ENCODE results near the gene MSRB3.
A peak's percentile ranks its signal among the peaks of the same experiment; 100 is the strongest.
"Not testable (repeated sequence)": the region's sequence is repeated elsewhere in the genome, so short reads cannot be mapped to it uniquely, and the experiment has no call there.

MSRB3 gene

DNA sequence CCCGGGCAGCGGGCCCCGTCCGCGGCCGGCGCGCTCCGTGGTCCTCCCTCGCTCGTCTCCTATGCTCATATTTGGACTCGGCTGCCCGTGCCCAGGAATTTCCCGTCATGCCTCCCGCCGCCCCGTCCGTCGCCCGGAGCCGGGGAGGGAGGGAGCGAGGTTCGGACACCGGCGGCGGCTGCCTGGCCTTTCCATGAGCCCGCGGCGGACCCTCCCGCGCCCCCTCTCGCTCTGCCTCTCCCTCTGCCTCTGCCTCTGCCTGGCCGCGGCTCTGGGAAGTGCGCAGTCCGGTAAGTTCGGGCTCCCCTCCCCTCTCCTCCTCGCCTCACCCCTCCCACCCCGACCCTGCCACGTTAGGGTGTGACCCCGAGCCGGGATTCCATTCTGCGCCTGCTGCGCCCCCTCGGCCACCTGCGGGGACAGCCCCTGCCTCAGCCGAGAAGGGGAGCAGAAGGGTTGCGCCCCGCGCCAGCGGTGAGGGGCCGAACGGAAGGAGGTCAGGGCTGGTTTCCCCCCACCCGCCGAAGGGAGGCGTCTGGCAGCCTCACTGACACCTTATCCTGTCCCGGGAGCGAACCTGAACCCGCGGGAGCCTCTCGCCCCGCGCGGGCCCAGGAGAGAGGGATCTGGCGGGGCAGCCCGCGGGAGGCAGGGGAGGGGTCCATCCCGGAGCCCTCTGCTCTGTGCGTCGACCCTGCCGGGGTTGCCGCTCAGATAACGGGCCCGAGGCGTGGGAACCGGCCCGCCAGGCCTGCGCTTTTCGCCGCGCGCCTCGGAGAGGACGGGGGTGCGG lies at the start of gene MSRB3:
Gene MSRB3 (plus strand): TSS at position 108 of the 793 bp plus-strand sequence. CDS start 29,897 bp downstream, outside the sequence.
- peak; percentile 22 for DNase-seq (ENCODE audit: low read depth)

DNA sequence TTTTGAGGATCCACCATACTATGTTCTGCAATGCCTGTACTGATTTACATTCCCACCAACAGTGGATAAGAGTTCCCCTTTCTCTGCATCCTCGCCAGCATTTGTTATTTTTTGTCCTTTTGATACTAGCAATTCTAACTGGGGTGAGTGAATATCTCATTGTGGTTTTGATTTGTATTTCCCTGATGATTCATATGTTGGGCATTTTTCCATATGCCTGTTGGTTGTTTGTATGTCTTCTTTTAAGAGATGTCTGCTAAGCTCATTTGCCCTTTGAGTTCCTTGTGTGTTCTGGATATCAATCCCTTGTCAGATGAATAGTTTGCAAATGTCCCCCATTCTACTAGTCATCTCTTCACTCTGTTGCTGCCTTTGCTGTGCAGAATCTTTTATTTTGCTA lies 49.0 kb upstream of the MSRB3 start:
- DNase-seq (ENCODE audit: low read depth): peak; percentile 58

GRCh38 chr12:65232476-65233077 lies 45.9 kb upstream of the MSRB3 start:
- peak; percentile 14 for DNase-seq (ENCODE audit: low read depth)

- DNase-seq (ENCODE audit: low read depth): no peak
Observed at GRCh38 chr12:65237153-65237552, 41.3 kb upstream of the MSRB3 start.

DNA sequence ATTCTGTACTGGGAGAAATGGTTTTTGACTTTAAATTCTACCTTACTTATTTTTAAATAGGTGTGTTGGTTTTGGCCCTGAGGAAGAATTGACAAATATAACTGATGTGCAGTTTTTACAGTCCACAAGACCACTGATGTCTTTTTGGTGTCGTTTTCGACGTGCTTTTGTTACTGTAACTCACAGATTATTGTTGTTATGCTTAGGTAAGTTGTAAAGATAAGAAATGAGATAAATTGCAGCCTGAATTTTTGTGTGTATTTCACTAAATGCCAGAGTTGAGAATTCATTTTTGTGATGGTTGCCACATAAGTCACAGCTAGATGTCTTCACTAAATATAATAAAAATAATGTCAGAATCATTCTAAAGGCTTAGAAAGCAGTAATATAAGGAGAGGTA lies 39.9 kb upstream of the MSRB3 start:
- no peak for DNase-seq (ENCODE audit: low read depth)

GRCh38 chr12:65248656-65249633 lies 29.5 kb upstream of the MSRB3 start:
- no peak for DNase-seq (ENCODE audit: low read depth)

- no peak for DNase-seq (ENCODE audit: low read depth)
Observed at GRCh38 chr12:65252515-65252914, 26.0 kb upstream of the MSRB3 start.

GRCh38 chr12:65257986-65258385 lies 20.5 kb upstream of the MSRB3 start:
- DNase-seq (ENCODE audit: low read depth): no peak

DNA sequence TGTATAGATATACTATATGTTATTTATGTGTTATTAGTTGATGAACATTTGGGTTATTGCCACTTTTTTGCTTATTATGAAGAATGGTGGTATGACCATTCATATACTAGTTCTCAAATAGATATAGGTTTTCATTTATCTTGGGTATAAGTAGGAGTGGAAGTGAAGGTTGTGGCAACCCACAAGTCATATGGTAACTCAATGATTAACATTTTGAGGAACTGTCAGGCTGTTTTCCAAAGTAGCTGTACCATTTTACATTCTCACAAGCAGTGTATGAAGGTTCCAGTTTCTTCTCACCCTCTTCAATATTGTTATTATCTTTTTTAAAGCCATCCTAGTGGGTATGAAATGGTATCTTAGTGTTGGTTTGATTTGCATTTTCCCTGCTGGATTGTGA lies 19.0 kb upstream of the MSRB3 start:
- no peak for DNase-seq (ENCODE audit: low read depth)

DNA sequence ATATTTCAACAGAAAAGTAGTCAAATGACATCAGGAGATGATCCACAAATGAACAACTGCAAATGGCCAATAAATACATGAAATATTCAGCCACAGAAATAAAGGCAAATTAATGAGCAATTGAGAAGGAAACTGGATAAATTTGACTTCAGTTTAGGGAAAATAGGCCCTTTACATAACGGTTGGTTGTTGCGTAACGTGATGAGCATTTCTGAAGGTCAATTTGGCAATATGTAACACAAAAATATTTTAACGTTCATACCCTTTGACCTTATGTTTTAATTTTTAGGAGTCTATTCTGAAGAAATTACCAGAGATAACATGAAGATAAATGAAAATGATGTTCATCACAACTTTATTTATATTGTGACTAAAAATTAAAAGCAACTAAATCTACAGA lies 14.7 kb upstream of the MSRB3 start:
- DNase-seq (ENCODE audit: low read depth): no peak

DNA sequence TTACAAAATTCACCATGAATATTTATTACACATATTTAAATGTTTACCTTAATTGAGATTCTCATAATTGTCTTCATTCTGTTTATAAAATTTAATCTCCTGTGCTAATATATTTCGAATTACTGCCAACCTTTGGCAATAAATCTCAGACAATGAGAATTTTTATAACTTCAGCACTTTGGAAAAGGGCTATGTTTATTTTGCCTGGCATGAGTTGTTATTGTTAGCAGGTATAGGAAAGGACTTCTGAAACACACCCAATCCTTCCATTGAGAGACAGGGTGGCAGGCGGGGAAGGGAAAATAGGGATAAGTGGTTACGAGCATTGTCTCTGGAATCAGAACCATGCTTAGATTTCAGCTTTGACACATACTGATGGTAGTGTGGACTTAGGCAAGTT lies 12.1 kb upstream of the MSRB3 start:
- DNase-seq (ENCODE audit: low read depth): no peak

GRCh38 chr12:65269603-65270002 lies 8.9 kb upstream of the MSRB3 start:
- peak; percentile 8 for DNase-seq (ENCODE audit: low read depth)

DNA sequence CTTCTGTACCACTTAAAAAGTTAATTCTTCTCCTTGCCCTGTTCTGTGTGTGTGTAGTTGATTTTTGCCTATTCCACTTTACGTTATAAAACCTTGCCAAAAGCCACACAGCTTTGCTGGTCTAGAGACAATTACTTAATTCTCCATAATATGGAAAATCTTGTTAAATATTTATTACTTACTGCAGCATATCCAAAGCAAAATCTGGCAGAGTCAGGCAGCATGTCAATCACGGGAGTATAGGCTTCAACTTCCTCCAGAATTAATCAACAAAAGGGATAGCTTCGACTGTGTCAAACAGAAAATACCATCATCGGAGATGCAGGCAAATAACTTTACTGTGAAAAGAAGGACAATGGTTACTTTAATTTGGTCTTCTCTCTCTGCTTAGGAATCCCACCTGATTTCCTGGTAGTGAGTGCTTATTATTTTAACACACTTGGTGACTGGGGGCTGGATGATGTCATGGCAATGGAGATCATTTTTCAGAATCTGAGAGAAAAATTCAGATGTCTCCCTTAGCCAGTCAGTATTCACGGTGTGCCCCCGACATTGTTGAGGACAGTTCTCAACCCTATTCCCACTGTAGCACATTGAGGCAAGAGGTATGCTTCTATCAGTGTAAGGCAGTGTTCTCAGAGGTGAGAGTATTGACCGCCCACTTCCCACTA lies 3.7 kb upstream of the MSRB3 start:
- DNase-seq (ENCODE audit: low read depth): no peak

GRCh38 chr12:65275627-65276026 lies 2.9 kb upstream of the MSRB3 start:
- no peak for DNase-seq (ENCODE audit: low read depth)

DNA sequence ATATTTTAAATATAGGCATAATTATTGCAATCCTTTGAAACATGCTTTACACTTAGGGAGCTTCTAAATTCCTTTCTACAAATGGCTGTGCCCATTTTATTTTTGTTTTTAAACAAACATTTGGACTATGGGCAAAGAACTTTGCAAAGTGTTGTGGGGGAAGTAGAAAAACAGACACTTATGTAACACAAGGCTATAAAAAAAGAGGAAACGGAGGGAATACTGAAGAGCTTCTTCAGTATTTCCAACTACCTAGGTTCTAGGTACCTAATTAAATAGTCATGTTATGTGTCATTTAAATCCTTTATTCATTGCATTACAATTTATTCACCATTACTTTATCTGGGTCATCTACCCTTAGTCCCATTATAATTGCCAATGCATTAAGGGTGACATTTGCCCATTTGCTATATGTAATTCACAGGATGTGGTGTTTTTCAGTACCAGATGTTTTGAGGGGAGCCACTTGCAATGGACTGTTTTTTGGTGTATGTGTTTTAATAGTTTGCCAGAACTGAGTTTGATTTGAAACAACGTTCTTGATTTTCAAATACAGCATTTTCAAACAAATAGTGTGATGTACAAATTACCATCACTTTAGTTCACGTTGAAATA lies 1.5 kb upstream of the MSRB3 start:
- no peak for DNase-seq (ENCODE audit: low read depth)

GRCh38 chr12:65277994-65278575 lies 398 bp upstream of the MSRB3 start:
- DNase-seq (ENCODE audit: low read depth): no peak

- peak; percentile 23 for DNase-seq (ENCODE audit: low read depth)
Observed at GRCh38 chr12:65279369-65280112, 1.1 kb downstream of the MSRB3 start.

- no peak for DNase-seq (ENCODE audit: low read depth)
Observed at GRCh38 chr12:65280306-65280705, 1.8 kb downstream of the MSRB3 start.

- DNase-seq (ENCODE audit: low read depth): no peak
Observed at GRCh38 chr12:65282840-65283239, 4.4 kb downstream of the MSRB3 start.

- not testable (repeated sequence) for DNase-seq (ENCODE audit: low read depth)
Observed at GRCh38 chr12:65285532-65285931, 7.0 kb downstream of the MSRB3 start.

All from HS-5 (cell line).